ELR (cell line): ENCODE results near the gene ELP5.

Experiments used
- DNase-seq: peaks from one replicate; pipeline ENCODE4 v3.0.0-alpha.2; 2015; ENCODE audit warnings: low read depth

Gene ELP5

DNA sequence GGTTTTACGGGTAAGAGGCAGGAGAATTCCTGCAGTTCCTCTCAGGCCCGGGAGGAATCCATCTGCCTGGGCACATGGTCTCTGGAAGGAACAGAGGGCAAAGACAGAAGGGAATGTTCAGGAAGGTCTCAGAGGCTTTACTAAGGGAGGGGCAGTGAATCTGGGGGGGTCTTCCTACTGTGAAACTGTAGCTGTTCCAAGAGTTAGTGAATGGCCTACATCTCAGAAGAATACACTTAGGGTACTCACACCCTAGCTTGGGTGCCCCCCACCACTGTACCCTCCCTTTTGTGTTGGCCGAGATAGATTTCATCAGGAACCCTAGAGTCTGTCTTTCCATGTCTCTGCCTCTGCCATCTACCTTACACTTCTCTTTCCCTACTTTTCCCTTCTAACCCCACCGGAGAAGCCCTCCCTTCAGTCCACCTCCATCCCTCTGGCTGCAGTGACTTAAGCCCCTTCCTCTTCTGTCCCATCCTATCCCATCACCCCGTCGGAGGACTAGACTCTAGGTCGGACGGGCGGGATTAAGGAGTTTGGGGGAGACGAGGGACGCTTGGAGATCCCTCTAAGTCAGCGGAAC lies 32.7 kb upstream of the ELP5 start:
- DNase-seq: no peak

DNA sequence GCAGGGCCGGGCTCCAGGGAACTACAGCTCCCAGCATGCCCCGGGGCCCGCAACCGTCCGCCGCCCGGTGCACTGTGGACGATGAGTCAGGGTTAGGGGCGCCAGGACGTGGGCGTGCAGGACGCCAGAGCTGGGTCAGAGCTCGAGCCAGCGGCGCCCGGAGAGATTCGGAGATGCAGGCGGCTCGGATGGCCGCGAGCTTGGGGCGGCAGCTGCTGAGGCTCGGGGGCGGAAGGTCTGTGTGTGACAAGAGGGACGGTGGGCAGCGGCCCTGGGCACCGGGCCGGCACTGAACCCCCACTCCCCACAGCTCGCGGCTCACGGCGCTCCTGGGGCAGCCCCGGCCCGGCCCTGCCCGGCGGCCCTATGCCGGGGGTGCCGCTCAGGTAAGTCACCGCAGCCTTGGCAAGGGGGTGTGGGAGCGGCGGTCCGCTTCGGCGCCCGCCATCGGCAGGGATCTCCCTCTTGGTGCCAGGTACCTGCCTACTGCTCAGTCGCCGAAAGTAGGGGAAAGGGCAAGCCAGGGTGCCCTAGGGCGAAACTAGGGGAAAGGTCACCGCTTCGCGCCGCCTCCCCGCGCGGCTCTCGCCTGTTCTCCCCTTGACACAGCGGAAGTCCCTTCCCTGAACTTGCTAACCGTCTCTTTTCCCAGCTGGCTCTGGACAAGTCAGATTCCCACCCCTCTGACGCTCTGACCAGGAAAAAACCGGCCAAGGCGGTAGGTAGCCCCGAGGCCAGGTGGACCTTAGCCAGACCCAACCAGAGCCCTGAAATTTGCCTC lies 32.0 kb upstream of the ELP5 start, which contains the start of the genes ACADVL and DLG4:
Gene ACADVL (plus strand): TSS at position 127 of the 781 bp plus-strand sequence. CDS start 47 bp downstream, at position 174.
Gene DLG4 (minus strand): TSS at position 25 of the 781 bp plus-strand sequence.
- DNase-seq: peak; percentile 94

DNA sequence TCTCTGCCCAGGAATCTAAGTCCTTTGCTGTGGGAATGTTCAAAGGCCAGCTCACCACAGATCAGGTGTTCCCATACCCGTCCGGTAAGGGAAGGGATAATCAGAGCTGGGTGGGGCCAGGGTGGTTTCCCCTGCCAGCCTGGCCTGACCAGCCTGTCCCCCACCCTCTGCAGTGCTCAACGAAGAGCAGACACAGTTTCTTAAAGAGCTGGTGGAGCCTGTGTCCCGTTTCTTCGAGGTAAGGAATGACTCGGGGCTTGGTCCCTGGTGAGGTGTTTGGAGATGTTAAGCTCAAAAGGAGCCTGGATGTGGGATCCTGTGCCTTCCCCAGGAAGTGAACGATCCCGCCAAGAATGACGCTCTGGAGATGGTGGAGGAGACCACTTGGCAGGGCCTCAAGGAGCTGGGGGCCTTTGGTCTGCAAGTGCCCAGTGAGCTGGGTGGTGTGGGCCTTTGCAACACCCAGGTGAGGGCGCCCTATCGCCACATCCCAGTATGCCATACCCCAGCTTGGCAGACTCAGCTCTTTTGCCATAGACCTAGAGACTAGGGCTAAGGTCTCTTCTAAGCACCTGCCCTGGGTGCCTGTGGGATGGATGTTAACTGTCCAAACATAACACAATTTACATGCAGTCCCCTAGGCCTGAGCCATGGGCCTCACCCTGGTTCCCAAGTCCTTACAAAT lies 31.3 kb upstream of the ELP5 start:
- peak; percentile 74 for DNase-seq

DNA sequence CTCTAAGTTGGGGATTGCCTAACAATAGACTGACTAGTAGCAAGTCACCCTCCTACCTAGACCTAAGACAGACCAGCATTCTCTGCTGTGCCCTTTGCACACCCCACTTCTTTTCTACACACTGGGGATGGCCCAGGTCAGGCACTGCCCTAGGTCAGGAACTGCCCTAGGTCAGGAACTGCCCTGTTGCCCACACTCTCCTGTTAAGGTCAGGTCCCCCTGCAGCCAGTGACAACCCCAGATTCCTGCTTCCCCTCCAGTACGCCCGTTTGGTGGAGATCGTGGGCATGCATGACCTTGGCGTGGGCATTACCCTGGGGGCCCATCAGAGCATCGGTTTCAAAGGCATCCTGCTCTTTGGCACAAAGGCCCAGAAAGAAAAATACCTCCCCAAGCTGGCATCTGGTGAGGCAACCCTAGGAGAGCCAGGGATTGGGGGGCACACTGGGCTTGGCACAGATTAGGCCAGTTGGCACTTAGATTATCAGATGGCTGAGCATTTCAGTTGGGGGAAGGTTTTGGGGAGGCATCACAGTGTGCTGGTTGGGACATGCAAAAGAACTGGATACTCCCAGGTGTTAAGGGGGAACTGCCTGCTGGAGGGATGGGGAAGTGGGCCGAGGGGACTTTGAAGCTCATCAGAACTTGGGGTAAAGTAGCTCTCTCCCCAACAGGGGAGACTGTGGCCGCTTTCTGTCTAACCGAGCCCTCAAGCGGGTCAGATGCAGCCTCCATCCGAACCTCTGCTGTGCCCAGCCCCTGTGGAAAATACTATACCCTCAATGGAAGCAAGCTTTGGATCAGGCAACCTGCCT lies 30.5 kb upstream of the ELP5 start:
- DNase-seq: no peak

DNA sequence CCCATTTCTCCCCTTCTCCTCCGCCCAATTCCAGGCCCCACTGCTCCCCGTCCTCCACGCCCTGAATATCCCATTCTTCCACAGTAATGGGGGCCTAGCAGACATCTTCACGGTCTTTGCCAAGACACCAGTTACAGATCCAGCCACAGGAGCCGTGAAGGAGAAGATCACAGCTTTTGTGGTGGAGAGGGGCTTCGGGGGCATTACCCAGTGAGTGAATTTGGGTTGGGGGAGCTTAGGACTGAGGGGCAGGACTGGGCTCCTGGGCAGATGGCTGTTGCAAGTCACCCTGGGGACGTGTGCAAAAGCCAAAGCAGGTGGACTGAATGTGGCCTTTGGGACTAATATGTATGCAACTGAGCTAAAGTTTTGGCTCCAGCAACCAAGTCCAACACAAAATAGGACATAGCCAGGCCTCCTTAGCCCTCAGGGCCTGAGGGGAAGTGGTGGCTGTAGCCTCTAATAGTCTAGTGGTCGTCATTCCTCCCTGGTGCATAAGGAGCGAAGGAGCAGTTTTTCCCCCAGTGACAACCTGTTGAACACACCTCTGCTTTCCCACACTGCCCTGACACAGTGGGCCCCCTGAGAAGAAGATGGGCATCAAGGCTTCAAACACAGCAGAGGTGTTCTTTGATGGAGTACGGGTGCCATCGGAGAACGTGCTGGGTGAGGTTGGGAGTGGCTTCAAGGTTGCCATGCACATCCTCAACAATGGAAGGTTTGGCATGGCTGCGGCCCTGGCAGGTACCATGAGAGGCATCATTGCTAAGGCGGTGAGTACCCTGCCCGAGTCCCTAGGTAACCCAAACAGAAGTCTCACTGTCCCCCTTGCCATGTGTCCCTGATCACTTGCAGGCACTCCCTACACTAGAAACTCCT lies 29.7 kb upstream of the ELP5 start:
- DNase-seq: no peak

DNA sequence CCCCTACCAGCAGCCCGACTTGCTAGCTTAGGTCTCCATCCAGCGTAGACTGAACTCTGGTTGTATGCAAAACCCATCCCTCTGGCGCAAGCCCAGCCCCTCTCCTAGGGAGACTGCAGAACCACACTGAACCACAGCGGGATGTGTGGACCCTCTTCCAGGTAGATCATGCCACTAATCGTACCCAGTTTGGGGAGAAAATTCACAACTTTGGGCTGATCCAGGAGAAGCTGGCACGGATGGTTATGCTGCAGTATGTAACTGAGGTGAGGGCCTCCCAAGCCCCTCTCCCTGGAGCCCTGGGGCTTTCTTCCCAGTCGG lies 29.1 kb upstream of the ELP5 start:
- DNase-seq: no peak

DNA sequence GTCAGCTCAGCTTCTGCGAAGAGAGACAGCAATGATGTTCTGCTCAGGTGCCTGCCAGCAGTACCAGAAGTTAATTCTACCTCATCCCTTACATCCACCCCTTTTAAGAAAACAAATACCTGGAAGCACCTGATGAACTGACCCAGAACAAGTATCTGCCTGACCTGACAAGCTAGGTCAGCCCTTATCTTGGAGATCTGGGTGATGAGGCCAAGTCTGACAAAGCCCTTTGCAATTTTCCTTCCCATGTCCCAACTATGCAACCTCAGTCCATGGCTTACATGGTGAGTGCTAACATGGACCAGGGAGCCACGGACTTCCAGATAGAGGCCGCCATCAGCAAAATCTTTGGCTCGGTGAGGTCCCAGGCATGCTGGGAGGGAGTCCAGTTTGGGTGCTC lies 28.6 kb upstream of the ELP5 start:
- peak; percentile 31 for DNase-seq

DNA sequence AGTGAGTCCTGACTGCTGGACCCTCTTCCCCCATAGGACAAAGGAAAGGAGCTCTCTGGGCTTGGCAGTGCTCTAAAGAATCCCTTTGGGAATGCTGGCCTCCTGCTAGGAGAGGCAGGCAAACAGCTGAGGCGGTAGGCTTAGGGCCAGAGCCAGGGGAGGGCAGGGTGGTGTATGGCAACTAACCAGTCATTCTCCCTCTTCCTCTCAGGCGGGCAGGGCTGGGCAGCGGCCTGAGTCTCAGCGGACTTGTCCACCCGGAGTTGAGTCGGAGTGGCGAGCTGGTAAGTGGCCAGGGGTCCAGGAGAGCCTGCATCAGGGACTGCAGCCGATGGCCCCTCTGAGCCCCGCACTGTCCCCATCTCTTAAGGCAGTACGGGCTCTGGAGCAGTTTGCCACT lies 27.9 kb upstream of the ELP5 start:
- DNase-seq: no peak

DNA sequence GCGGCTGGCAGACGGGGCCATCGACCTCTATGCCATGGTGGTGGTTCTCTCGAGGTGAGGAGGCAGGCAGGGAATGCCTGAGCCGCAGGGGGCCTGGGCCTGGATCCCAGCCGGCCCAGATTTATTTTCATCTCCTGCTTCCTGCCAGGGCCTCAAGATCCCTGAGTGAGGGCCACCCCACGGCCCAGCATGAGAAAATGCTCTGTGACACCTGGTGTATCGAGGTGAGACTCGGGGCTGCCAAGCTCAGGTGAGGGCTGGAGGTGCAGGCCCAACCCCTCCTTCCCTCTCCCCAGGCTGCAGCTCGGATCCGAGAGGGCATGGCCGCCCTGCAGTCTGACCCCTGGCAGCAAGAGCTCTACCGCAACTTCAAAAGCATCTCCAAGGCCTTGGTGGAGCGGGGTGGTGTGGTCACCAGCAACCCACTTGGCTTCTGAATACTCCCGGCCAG lies 27.3 kb upstream of the ELP5 start:
- DNase-seq: no peak

DNA sequence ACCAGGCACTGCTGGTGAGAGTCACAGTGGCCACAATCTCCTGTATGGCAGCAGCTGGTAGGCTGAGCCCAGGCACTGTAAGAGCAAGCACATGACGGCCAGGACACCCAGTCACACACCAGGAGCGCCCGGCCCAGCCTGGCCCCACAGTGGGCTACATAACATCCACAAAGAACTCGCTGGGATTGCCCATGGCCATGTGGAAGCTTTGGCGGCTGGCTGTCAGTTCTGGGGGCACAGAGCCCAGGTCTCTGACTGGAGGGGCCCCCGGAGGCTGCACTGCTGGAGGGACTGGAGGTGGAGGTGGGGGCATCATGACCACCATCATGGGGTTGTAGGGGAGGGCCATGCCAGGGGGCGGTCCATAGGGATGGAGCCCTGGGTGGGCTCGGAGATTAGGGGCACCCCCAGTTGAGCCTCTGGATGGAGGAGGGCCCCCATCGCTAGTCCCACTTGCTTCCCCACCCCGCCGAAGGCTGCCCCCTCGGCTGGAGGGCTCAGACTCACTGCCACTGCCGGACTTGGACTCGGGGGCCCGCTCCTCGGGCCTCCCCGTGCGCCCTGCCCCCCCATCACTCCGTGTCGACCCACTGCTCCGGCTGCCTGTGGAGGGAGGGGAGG lies 26.2 kb upstream of the ELP5 start:
- DNase-seq: no peak

DNA sequence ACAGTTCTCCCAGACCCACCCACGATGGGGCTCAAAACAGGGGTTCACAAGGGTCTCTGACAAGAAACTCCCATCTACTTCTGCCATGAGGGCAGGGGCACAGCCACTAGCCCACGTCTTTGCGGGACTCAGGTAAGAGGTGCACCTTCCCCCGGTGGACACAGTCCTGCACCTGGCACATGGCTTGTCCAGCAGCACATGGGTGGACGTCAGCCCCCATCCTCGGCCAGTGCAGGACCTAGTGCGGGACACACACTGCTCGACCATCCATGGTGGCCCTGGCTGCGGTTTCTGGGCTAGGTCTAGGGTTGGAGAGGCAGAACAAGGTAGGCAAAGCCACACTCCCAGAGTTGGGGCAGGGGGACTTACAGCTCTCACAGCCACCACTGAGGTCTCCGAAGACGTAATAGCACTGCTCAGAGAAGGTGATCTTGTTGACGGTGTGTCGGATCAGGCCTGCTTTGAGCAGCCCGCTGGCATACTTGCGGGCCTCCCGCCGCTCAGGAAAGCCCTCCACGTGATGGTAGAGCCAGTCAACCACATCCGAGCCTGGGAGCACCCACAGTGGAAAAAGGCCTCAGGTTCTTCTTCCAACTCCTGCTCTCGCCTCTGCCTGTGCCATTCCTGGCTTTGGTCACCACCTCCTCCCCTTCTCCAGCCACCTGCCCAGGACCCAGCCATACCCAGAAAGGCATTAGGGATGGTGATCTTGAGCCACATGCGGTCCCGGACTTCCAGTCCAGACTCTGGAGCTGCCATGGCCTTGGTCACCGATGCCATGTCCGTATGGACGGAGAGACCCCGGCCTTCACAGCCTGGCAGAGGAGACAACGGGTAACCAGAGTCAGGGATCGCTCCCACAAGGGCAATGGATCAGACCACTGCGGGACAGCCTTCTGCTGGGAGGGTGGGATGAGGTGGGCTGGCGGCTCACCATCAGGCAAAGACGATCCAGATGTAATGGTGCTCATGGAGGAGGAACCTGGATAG lies 25.0 kb upstream of the ELP5 start:
- no peak for DNase-seq

DNA sequence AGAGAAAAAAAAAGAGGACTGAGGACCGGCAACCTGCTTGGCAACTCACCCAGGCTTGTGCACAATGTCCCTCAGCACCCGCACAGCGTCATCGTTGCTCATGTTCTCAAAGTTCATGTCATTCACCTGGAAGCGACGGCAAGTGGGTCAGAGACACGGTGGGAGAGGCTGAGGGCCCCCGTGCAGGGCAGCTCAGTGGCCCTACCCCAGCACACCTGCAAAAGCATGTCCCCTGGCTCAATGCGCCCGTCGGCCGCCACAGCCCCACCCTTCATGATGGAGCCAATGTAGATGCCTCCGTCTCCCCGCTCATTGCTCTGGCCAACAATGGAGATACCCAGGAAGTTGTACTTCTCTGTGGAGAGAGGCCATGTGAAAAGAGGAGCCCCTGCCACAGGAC lies 23.1 kb upstream of the ELP5 start:
- DNase-seq: no peak

DNA sequence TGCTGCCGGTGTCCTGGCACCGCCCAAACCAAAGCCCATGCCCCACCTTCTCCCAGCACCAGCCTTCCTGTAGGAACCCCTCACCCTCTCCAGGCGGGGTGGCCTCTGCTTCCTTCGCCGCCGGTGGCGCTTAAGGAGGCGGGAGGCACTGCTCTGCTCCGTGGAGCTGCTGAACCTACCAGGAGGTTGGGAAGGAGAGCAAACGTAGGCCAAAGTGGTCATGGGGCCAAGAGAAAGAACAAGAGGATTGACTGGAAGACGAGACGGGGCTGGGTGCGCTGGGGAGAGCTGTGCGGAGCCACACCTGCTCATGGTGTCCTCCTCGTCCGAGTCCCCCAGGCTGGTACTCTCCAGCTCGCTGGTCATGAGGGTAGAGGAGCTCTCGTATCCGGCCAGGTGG lies 22.5 kb upstream of the ELP5 start:
- no peak for DNase-seq

DNA sequence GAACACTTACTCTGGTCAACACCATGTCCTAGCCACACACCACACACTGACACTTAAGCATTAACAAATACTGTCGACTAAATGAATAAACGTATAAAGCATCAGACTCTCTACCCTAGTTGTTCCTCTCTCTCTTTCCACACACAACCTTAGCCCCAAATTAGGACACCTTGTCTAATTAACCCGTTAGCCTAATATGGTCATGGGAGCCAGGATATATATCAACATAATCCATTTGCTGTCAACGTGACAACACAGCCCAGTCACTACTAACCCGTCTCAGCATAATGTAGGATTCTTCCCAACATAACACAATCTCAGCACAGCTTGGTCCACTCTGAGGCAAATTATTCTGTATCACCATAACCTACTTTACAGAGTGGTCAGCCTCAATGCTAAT lies 19.9 kb upstream of the ELP5 start:
- no peak for DNase-seq

DNA sequence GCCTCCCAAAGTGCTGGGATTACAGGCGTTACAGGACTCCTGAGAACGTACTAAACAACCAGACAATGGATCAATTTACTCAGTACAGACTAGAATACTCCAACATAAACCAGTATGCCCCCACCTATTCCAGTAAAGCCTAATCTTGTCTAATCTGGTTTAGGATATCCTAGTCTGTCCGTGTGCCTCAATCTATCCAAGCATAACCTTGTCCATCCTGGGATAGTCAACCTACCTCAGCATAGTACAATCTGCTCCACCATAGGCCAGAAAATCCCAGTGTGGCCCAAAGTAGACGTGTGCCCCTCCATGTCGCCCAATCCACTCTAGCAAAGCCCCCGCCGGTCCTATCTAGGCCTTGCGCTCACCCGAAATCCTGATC lies 18.3 kb upstream of the ELP5 start:
- DNase-seq: no peak

DNA sequence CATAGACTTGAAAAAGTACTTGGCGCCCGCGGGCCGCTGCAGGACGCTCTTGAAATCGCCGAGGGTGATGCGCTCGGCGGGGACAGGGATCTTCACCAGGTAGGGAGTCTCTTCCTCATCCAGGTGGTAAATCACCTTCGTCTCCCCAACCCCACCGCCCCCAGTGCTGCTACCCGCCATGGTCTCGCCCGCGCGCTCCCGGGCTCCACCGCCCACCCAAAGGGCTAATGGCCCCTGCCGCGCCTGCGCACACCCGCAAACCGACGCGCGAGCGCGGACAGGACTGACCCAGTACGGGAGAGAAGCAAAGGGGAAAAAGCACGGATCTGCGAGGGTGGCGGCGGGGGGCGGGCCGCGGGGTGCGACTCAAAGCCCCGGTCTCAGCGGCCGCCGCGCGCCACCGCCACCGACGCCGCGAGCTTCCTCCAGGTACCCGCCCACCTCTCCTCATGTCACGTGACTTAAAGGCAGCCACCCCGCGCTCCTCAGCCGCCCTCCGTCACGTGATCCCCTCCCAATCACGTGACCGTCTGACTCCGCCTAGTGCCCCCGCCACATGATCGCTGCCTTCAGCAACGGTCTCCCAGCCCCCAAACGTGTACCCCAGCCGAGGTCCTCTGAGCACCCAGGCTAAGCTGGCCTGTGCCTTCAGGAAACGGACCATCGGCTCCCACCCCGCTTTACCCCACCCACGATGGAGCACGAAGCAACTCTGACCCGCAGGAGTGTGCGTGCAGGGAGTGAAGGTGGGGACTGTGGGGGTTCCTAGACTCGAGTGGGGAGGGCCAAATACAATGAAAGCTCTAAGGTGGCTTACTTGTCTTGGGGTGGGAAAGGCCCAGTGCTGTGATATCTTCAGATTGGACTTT lies 17.7 kb upstream of the ELP5 start, which contains the start of gene DVL2:
Gene DVL2 (minus strand): TSS at position 435 of the 869 bp plus-strand sequence. CDS start 255 bp downstream, at position 180.
- peak; percentile 97 for DNase-seq

DNA sequence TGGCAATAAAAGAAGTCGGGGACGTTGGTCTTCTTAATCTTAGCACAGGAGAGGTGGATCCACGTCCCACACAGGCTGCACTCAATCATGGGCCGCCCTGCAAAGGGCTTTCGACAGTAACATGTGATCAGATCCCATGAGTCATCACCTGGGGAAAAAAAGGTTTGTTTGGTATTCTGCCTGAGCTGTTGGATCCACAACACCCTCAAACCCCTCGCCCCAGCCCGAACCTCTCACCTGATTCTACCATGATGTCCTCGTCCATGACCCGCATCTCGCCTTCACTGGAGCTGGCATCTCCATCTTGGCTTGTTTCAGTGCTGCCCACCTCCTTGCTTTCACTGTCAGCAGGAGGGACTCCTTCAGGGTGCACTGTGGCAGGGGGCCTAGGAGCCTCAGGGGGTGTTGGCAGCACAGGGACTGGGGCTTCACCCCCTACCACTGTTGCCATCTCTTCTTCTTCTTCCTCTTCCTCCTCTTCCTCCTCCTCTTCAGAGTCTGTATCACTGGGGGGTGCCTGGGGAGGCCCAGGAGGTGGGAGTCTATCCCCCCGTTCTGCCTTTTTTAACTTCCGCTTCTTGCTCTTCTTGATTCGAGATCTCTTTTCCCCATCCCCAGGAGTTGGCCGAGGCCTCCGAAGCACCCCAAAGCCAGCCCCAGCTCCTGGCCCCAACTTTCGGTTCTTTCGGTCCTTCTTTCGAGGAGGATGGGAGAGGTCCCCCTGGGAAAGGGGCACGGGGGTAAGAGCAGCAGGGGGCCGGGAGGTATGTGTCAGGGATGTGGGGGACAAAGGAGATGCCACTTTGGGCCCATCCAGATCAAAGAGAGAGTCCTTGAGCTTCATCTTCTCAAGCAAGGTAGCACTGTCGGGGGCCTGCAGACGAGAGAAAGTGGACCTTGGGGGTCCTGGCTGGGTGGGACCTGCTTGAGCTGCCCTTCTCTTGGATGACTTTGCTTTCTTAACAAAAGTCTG lies 16.0 kb upstream of the ELP5 start:
- peak; percentile 57 for DNase-seq
